D721Med (cell line): Measurements from ENCODE around the gene RALB.
"Not testable (repeated sequence)": the region's sequence is repeated elsewhere in the genome, so short reads cannot be mapped to it uniquely, and the experiment has no call there.

ENCODE experiments used
- DNase-seq: peaks from one replicate; pipeline ENCODE4 v3.0.0; 2011; ENCODE audit warnings: low spot score; ENCODE audit not compliant: insufficient read length
- FAIRE-seq: peaks from 2 replicates; lab custom pipeline; 2011; peaks lifted over from hg19 to GRCh38; lab: Jason Lieb, UNC
- CTCF ChIP-seq: IDR thresholded peaks from 2 replicates; pipeline ENCODE4 v1.5.1; 2012; ENCODE audit warnings: mild to moderate bottlenecking, control low read depth; ENCODE audit not compliant: insufficient read depth; ENCODE audit errors: missing control alignments

The RALB gene

GRCh38 chr2:120257522-120257921 is 4.9 kb downstream of the RALB start:
- FAIRE-seq (no peak), DNase-seq (no peak)
- TF ChIP-seq CTCF: no peak

GRCh38 chr2:120258196-120258595 is 5.5 kb downstream of the RALB start:
- DNase-seq (no peak), FAIRE-seq (no peak)
- no peak for TF ChIP-seq CTCF

DNA sequence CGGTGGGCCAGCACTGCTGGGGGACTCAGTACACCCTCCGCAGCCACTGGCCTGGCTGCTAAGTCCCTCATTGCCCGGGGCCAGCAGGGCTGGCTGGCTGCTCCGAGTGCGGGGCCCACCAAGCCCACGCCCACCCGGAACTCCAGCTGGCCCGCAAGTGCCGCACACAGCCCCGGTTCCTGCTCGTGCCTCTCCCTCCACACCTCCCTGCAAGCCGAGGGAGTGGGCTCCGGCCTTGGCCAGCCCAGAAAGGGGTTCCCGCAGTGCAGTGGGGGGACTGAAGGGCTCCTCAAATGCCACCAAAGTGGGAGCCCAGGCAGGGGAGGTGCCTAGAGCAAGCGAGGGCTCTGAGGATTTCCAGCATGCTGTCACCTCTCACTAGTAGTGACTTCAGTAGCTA is 7.3 kb downstream of the RALB start:
- FAIRE-seq: not testable (repeated sequence)

DNA sequence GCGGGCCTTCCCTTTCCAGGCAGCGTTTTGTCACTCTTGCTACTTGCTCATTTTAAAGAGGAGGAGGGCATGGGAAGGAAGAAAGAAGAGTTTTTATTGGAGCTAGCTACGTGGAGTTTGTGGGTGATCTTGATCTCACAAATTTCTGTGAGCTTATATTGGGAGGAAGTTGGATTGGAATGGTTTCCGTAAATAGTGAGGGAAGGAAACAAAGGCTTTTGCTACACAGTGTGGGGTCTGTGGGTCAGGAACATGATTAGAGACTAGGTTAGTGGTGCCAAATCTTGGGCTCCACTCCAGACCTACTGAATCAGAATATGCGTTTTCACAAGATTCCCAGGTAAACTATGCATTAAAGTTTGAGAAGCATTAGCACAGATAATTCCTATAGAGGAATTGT is 8.1 kb downstream of the RALB start:
- no peak for DNase-seq
- FAIRE-seq: no peak

More for the DNA sequence above, 7.3 kb downstream of the RALB start:
- DNase-seq: not testable (repeated sequence)

GRCh38 chr2:120261387-120262006 is 8.8 kb downstream of the RALB start:
- TF ChIP-seq CTCF: no peak
- DNase-seq: no peak
- FAIRE-seq: no peak

More for the DNA sequence above, 8.1 kb downstream of the RALB start:
- TF ChIP-seq CTCF: no peak

GRCh38 chr2:120262150-120262549 is 9.5 kb downstream of the RALB start:
- FAIRE-seq (no peak), DNase-seq (no peak)
- TF ChIP-seq CTCF: no peak

- DNase-seq: no peak
- FAIRE-seq: no peak
- TF ChIP-seq CTCF: no peak
Observed at GRCh38 chr2:120262761-120263428, 10.2 kb downstream of the RALB start.

GRCh38 chr2:120265006-120265405 is 12.4 kb downstream of the RALB start:
- FAIRE-seq (no peak), DNase-seq (no peak)
- TF ChIP-seq CTCF: no peak
